ENCODE measurements around the gene POLR3K. TPM values are rescaled to one million over a fixed set of nuclear protein-coding genes. Genes with fewer than 3 reads are reported as not detected.
"Not testable (repeated sequence)": the region's sequence is repeated elsewhere in the genome, so short reads cannot be mapped to it uniquely, and the experiment has no call there.

The POLR3K gene
- total RNA-seq, 1 donor from 2014 or later, result 11.1 TPM

- DNase-seq, result no peak
- intact Hi-C loops (cut with DNase I), result no loop called here
- no peak for ATAC-seq (ENCODE audit: poor library complexity)
These were observed 18.3 kb downstream of the POLR3K start for GRCh38 chr16:35011-35677.

- DNase-seq (no peak), ATAC-seq (ENCODE audit: poor library complexity) (no peak)
These were observed 18.8 kb downstream of the POLR3K start for GRCh38 chr16:34648-34987.

GRCh38 chr16:33877-34647 is 19.3 kb downstream of the POLR3K start:
- intact Hi-C loops (cut with DNase I), result no loop called here
- DNase-seq (no peak), ATAC-seq (ENCODE audit: poor library complexity) (no peak)

More at GRCh38 chr16:34648-34987, 18.8 kb downstream of the POLR3K start:
- intact Hi-C loops (cut with DNase I), result no loop called here

- DNase-seq; ATAC-seq (ENCODE audit: poor library complexity); intact Hi-C loops (cut with DNase I): not testable (repeated sequence)
These were observed 20.1 kb downstream of the POLR3K start for GRCh38 chr16:33154-33876.

GRCh38 chr16:30627-31026 is 22.8 kb downstream of the POLR3K start:
- DNase-seq; intact Hi-C loops (cut with DNase I); ATAC-seq (ENCODE audit: poor library complexity): not testable (repeated sequence)

GRCh38 chr16:25926-26348 is 27.5 kb downstream of the POLR3K start:
- DNase-seq; ATAC-seq (ENCODE audit: poor library complexity); intact Hi-C loops (cut with DNase I): not testable (repeated sequence)

- DNase-seq; intact Hi-C loops (cut with DNase I); ATAC-seq (ENCODE audit: poor library complexity): not testable (repeated sequence)
These were observed 29.3 kb downstream of the POLR3K start for GRCh38 chr16:24151-24550.

- DNase-seq; intact Hi-C loops (cut with DNase I); ATAC-seq (ENCODE audit: poor library complexity): not testable (repeated sequence)
These were observed 32.5 kb downstream of the POLR3K start for GRCh38 chr16:20886-21285.

GRCh38 chr16:17062-17765 is 36.2 kb downstream of the POLR3K start:
- DNase-seq; intact Hi-C loops (cut with DNase I); ATAC-seq (ENCODE audit: poor library complexity): not testable (repeated sequence)

- DNase-seq, result peak; percentile 98
- ATAC-seq (ENCODE audit: poor library complexity); intact Hi-C loops (cut with DNase I): not testable (repeated sequence)
These were observed 42.6 kb downstream of the POLR3K start for GRCh38 chr16:10772-11171.

- DNase-seq (peak; percentile 50), ATAC-seq (ENCODE audit: poor library complexity) (peak; percentile 95)
- intact Hi-C loops (cut with DNase I), result no loop called here
These were observed 43.3 kb downstream of the POLR3K start for GRCh38 chr16:9903-10665.

Small RNA genes lying within 50 kb of the gene (microRNA-seq; reads per million reads assigned to microRNA genes)
- gene MIR6859-4, result not detected

Other genes with a start within 250 kb of the POLR3K start
- gene SNRNP25, start 220 bp upstream of the POLR3K start, total RNA-seq, result 79.9 TPM
- gene RHBDF1, start 19.0 kb upstream of the POLR3K start, total RNA-seq, result 16.6 TPM
- 31.6 TPM for gene MPG, start 24.6 kb upstream of the POLR3K start, total RNA-seq
- gene NPRL3, start 85.1 kb upstream of the POLR3K start, total RNA-seq, result 19.2 TPM
- gene HBZ, start 99.0 kb upstream of the POLR3K start, total RNA-seq, result not detected
- gene HBM, start 112.4 kb upstream of the POLR3K start, total RNA-seq, result not detected
- 64.7 TPM for gene HBA2, start 119.3 kb upstream of the POLR3K start, total RNA-seq
- 110 TPM for gene HBA1, start 123.1 kb upstream of the POLR3K start, total RNA-seq
- gene HBQ1, start 126.9 kb upstream of the POLR3K start, total RNA-seq, result not detected
- 25.0 TPM for gene LUC7L, start 175.8 kb upstream of the POLR3K start, total RNA-seq
- 135 TPM for gene FAM234A, start 181.2 kb upstream of the POLR3K start, total RNA-seq
- gene RGS11, start 222.3 kb upstream of the POLR3K start, total RNA-seq, result 12.5 TPM
- gene ARHGDIG, start 227.0 kb upstream of the POLR3K start, total RNA-seq, result 9.3 TPM
- gene PDIA2, start 229.6 kb upstream of the POLR3K start, total RNA-seq, result 1.8 TPM

All from Right ventricle myocardium superior (tissue), 1 donor.